GM21526 (cell line): Measurements from ENCODE around the gene PLD1.
"Not testable (repeated sequence)": the region's sequence is repeated elsewhere in the genome, so short reads cannot be mapped to it uniquely, and the experiment has no call there.

Source experiments
- ATAC-seq: cut with Tn5 transposase; IDR thresholded peaks from one replicate; pipeline ENCODE4 v1.9.1; 2021; ENCODE audit warnings: moderate library complexity; ENCODE audit not compliant: unreplicated experiment, low FRiP score

The PLD1 gene

GRCh38 chr3:171711461-171712170 lies 98.7 kb downstream of the PLD1 start:
- ATAC-seq, result no peak

GRCh38 chr3:171710359-171710758 lies 99.9 kb downstream of the PLD1 start:
- ATAC-seq, result no peak

- ATAC-seq, result no peak
These were observed 105.5 kb downstream of the PLD1 start for GRCh38 chr3:171704814-171705213.

- ATAC-seq, result no peak
These were observed 106.3 kb downstream of the PLD1 start for GRCh38 chr3:171704002-171704401.

- no peak for ATAC-seq
These were observed 107.1 kb downstream of the PLD1 start for GRCh38 chr3:171703144-171703543.

GRCh38 chr3:171700653-171701052 lies 109.6 kb downstream of the PLD1 start:
- no peak for ATAC-seq

GRCh38 chr3:171700157-171700556 lies 110.1 kb downstream of the PLD1 start:
- ATAC-seq, result no peak

GRCh38 chr3:171699601-171700000 lies 110.7 kb downstream of the PLD1 start:
- no peak for ATAC-seq

- no peak for ATAC-seq
These were observed 113.5 kb downstream of the PLD1 start for GRCh38 chr3:171696805-171697204.

GRCh38 chr3:171695426-171695825 lies 114.9 kb downstream of the PLD1 start:
- ATAC-seq, result no peak

- ATAC-seq, result no peak
These were observed 115.4 kb downstream of the PLD1 start for GRCh38 chr3:171694888-171695287.

- ATAC-seq, result not testable (repeated sequence)
These were observed 117.7 kb downstream of the PLD1 start for GRCh38 chr3:171692551-171692950.

GRCh38 chr3:171691485-171691884 lies 118.8 kb downstream of the PLD1 start:
- ATAC-seq, result no peak

GRCh38 chr3:171690281-171690680 lies 120.0 kb downstream of the PLD1 start:
- no peak for ATAC-seq

- no peak for ATAC-seq
These were observed 121.7 kb downstream of the PLD1 start for GRCh38 chr3:171688593-171688992.

GRCh38 chr3:171688002-171688401 lies 122.3 kb downstream of the PLD1 start:
- no peak for ATAC-seq

GRCh38 chr3:171687581-171687980 lies 122.7 kb downstream of the PLD1 start:
- ATAC-seq, result no peak

- no peak for ATAC-seq
These were observed 123.2 kb downstream of the PLD1 start for GRCh38 chr3:171687064-171687463.

GRCh38 chr3:171685116-171685895 lies 125.0 kb downstream of the PLD1 start:
- ATAC-seq, result no peak

- ATAC-seq, result no peak
These were observed 126.1 kb downstream of the PLD1 start for GRCh38 chr3:171684221-171684620.

GRCh38 chr3:171682743-171683142 lies 127.5 kb downstream of the PLD1 start:
- ATAC-seq, result no peak
